Fibroblast of skin of scalp (primary cell): ENCODE measurements around the gene FUZ.
"Not testable (repeated sequence)": the region's sequence is repeated elsewhere in the genome, so short reads cannot be mapped to it uniquely, and the experiment has no call there.

Source experiments
- DNase-seq: peaks from one replicate; pipeline ENCODE4 v3.0.0-alpha.2; 2013

Gene FUZ

GRCh38 chr19:49832556-49832955 lies 19.5 kb upstream of the FUZ start:
- no peak for DNase-seq

GRCh38 chr19:49831592-49831991 lies 18.5 kb upstream of the FUZ start:
- no peak for DNase-seq

- DNase-seq = no peak
Observed at GRCh38 chr19:49830766-49831165, 17.7 kb upstream of the FUZ start.

- DNase-seq = no peak
Observed at GRCh38 chr19:49829721-49830120, 16.6 kb upstream of the FUZ start.

- DNase-seq = no peak
Observed at GRCh38 chr19:49829200-49829599, 16.1 kb upstream of the FUZ start.

GRCh38 chr19:49827034-49827433 lies 13.9 kb upstream of the FUZ start:
- no peak for DNase-seq

GRCh38 chr19:49824662-49825061 lies 11.6 kb upstream of the FUZ start:
- no peak for DNase-seq

GRCh38 chr19:49823472-49823871 lies 10.4 kb upstream of the FUZ start:
- DNase-seq = no peak

- no peak for DNase-seq
Observed at GRCh38 chr19:49820125-49820524, 7.0 kb upstream of the FUZ start.

GRCh38 chr19:49819452-49820115 lies 6.5 kb upstream of the FUZ start:
- DNase-seq = not testable (repeated sequence)

- DNase-seq = no peak
Observed at GRCh38 chr19:49818649-49819370, 5.7 kb upstream of the FUZ start.

GRCh38 chr19:49817964-49818648 lies 5.0 kb upstream of the FUZ start, which contains the start of gene MED25:
TSS of gene MED25 (plus strand) at chr19:49818289. CDS start at chr19:49818342, 53 bp downstream.
- DNase-seq = peak; percentile 85

- DNase-seq = no peak
Observed at GRCh38 chr19:49816590-49816989, 3.5 kb upstream of the FUZ start.

GRCh38 chr19:49814010-49814409 lies 918 bp upstream of the FUZ start:
- DNase-seq = no peak

GRCh38 chr19:49812452-49812996 lies 568 bp downstream of the FUZ start:
- no peak for DNase-seq

GRCh38 chr19:49811328-49811727 lies 1.8 kb downstream of the FUZ start:
- no peak for DNase-seq

GRCh38 chr19:49809941-49810389 lies 3.1 kb downstream of the FUZ start:
- DNase-seq = no peak

- DNase-seq = peak; percentile 30
Observed at GRCh38 chr19:49809160-49809940, 3.7 kb downstream of the FUZ start.

GRCh38 chr19:49808711-49809159 lies 4.4 kb downstream of the FUZ start:
- DNase-seq = peak; percentile 85

GRCh38 chr19:49807904-49808675 lies 5.0 kb downstream of the FUZ start:
- DNase-seq = no peak
